Omental fat pad (tissue), 4 donors: ENCODE data around the gene PRKAR1B. TPM values are rescaled to one million over a fixed set of nuclear protein-coding genes. Genes with fewer than 3 reads are reported as not detected.

Experiments
- ATAC-seq: fragments of 150-250 bp; one replicate; pipeline ENCODE4 v1.9.1; 2016; ENCODE audit warnings: mild to moderate bottlenecking, moderate library complexity; ENCODE audit not compliant: low FRiP score
- DNase-seq: peaks from one replicate; pipeline ENCODE4 v3.0.0-alpha.2; 2019; ENCODE audit warnings: low spot score
- total RNA-seq, 4 donors: library from RNA; depleted of rRNA; stranded (reverse); fragments of >200 nt; gene quantifications; one replicate each; pipeline ENCODE4 v1.1.0, GENCODE V29; 2016
- TF ChIP-seq, protein P1 (sequence below), 3 donors: fragments of 450-650 bp; IDR thresholded peaks; one replicate each; pipeline ENCODE4 v1.5.1; 2016 to 2017; ENCODE audit warnings: antibody characterized with exemption in 3 of 3, mild to moderate bottlenecking in 3 of 3, moderate library complexity in 2 of 3

The PRKAR1B gene
- total RNA-seq, 4 donors from 2014 or later = 9.0 to 11.4 (median 10.3) TPM

- DNase-seq (no peak), ATAC-seq (no peak)
- TF ChIP-seq, protein P1, sequence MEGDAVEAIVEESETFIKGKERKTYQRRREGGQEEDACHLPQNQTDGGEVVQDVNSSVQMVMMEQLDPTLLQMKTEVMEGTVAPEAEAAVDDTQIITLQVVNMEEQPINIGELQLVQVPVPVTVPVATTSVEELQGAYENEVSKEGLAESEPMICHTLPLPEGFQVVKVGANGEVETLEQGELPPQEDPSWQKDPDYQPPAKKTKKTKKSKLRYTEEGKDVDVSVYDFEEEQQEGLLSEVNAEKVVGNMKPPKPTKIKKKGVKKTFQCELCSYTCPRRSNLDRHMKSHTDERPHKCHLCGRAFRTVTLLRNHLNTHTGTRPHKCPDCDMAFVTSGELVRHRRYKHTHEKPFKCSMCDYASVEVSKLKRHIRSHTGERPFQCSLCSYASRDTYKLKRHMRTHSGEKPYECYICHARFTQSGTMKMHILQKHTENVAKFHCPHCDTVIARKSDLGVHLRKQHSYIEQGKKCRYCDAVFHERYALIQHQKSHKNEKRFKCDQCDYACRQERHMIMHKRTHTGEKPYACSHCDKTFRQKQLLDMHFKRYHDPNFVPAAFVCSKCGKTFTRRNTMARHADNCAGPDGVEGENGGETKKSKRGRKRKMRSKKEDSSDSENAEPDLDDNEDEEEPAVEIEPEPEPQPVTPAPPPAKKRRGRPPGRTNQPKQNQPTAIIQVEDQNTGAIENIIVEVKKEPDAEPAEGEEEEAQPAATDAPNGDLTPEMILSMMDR (IDR thresholded peaks at IDR 0.05) = no peak
Observed at GRCh38 chr7:693280-693679, 33.8 kb downstream of the PRKAR1B start.

- no peak for DNase-seq
Observed at GRCh38 chr7:691361-692045, 35.6 kb downstream of the PRKAR1B start.

GRCh38 chr7:690478-691360 is 36.4 kb downstream of the PRKAR1B start:
- DNase-seq (no peak), ATAC-seq (no peak)
- TF ChIP-seq, protein P1 (IDR thresholded peaks at IDR 0.05) = no peak

More at GRCh38 chr7:691361-692045, 35.6 kb downstream of the PRKAR1B start:
- ATAC-seq = no peak
- TF ChIP-seq, protein P1 (IDR thresholded peaks at IDR 0.05) = no peak

DNA sequence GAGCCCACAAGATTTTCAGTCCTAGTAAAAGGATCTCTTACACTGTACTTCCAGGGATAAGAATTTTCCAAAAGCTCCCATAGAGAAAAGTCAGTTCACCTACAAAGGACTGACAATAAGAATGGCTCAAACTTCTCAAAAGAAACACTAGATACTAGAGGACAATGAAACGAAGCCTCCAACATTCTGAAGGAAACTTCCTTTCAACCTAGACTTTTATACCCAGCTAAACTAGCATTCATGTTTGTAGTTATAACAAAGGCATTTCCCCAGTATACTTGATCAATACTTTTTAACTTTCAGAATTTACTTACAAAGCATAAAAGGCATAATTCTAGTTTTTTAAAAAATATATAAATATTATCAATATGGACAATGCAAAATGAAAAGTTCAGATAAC is 41.5 kb downstream of the PRKAR1B start:
- DNase-seq (no peak), ATAC-seq (no peak)
- TF ChIP-seq, protein P1 (IDR thresholded peaks at IDR 0.05) = no peak

DNA sequence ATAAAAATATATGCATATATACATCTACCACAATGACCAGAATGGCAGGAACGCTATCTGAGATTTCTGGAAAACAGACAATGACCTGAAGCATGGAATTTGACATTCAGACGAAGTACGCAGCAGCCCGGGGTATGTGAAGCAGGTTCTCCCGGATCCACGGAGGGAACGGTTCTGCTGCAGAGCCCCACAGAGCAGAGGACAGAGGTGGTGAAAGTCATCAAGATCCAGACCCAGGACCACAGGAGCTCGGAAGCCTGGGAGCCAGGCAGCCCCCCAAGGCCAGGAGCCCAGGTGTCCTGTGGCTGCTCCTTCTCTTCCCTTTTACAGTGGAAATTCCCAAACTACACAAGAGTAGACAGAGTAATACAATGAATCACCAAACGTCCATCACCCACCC is 42.7 kb downstream of the PRKAR1B start:
- DNase-seq (no peak), ATAC-seq (no peak)
- TF ChIP-seq, protein P1 (IDR thresholded peaks at IDR 0.05) = no peak

DNA sequence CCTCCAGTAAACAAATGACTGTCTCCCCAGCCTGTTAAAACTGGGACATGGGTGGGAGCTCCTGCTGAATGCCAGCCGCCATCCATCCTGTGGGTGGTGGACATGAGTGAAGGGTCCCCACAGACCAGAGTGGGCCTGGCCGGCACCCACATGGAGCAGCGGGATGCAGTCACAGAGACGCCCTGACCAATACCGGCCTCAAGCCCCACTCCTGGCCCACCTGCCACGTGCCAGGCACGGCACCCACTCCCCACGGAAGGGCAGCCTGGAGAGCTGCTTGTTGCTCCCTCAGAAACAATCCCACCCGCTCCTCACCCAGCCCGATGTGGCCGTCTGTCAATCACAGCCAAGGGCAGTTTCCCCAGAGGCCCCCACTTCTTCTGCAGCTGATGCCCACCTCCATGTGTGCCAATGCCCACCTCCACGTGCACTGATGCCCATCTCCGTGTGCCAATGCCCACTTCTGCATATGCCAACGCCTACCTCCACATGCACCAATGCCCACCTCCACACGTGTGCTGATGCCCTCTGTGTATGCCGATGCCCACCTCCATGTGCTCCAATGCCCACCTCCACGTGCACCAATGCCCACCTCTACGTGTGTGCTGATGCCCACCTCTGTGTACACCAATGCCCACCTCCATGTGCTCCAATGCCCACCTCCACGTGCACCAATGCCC is 43.4 kb downstream of the PRKAR1B start:
- ATAC-seq = no peak
- TF ChIP-seq, protein P1 (IDR thresholded peaks at IDR 0.05) = no peak
- no peak for DNase-seq
